Endothelial cell of umbilical vein (primary cell): ENCODE results near the gene GALNT14.

Experiments used
- EZH2 ChIP-seq: IDR thresholded peaks from 2 replicates; pipeline ENCODE4 v1.6.1; 2012; ENCODE audit warnings: borderline replicate concordance, low read depth, mild to moderate bottlenecking, moderate library complexity, low read length, inconsistent platforms; ENCODE audit not compliant: severe bottlenecking
- MYC ChIP-seq: IDR thresholded peaks from one replicate; pipeline ENCODE4 v1.6.1; 2011; ENCODE audit warnings: mild to moderate bottlenecking, low read depth, low read length
- POLR2A ChIP-seq: IDR thresholded peaks from 2 replicates; pipeline ENCODE4 v1.6.1; 2012; ENCODE audit warnings: low read depth, mild to moderate bottlenecking, control low read depth, low read length
- POLR2AphosphoS5 ChIP-seq: IDR thresholded peaks from 2 replicates; pipeline ENCODE4 v1.6.1; 2012; ENCODE audit warnings: low read depth, mild to moderate bottlenecking, control low read depth, low read length, moderate library complexity; ENCODE audit not compliant: insufficient read depth
- TF ChIP-seq, protein P1 (sequence below), 2 donors: IDR thresholded peaks; 1 replicate in 1 of 2; 2 replicates in 1 of 2; pipeline ENCODE4 v1.5.1; 2011; ENCODE audit warnings: low read length in 2 of 2, mild to moderate bottlenecking in 2 of 2, moderate library complexity in 2 of 2, control low read depth in 1 of 2, inconsistent platforms in 1 of 2, low read depth in 1 of 2; ENCODE audit not compliant: insufficient read depth in 1 of 2; ENCODE audit errors: extremely low read depth in 1 of 2

DNA sequence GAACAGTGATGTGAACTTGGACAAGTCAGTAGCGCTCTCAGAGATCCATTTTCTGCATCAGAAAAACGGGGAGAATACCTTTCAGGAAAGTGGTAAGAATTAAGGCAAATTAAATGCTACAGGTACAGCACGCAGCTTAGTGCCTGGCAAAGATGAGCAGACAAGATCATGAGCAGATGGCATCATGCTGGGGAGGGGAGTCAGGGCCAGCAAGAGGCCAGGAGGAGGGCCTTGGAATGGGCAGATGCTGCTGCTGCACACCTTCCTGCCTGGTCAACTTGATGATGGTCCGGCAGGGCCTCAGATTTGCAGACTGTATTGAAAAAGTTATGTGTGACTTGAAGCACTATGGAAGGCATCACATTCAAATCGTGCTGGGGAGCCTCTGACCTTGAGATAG lies 72.9 kb downstream of the GALNT14 start:
- TF ChIP-seq POLR2AphosphoS5 = no peak
- TF ChIP-seq, protein P1, sequence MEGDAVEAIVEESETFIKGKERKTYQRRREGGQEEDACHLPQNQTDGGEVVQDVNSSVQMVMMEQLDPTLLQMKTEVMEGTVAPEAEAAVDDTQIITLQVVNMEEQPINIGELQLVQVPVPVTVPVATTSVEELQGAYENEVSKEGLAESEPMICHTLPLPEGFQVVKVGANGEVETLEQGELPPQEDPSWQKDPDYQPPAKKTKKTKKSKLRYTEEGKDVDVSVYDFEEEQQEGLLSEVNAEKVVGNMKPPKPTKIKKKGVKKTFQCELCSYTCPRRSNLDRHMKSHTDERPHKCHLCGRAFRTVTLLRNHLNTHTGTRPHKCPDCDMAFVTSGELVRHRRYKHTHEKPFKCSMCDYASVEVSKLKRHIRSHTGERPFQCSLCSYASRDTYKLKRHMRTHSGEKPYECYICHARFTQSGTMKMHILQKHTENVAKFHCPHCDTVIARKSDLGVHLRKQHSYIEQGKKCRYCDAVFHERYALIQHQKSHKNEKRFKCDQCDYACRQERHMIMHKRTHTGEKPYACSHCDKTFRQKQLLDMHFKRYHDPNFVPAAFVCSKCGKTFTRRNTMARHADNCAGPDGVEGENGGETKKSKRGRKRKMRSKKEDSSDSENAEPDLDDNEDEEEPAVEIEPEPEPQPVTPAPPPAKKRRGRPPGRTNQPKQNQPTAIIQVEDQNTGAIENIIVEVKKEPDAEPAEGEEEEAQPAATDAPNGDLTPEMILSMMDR (IDR thresholded peaks at IDR 0.05; ENCODE audit: extremely low read depth in 1 of 2, insufficient read depth in 1 of 2, low read depth in 1 of 2, low read length in 2 of 2) = no peak
- no peak for TF ChIP-seq POLR2A
- no peak for TF ChIP-seq EZH2
- TF ChIP-seq MYC = no peak
